BJ (cell line): ENCODE data around the gene RFPL2. TPM values are rescaled to one million over a fixed set of nuclear protein-coding genes. Genes with fewer than 3 reads are reported as not detected.

Source experiments
- CTCF ChIA-PET: fragments of 350-600 bp; formaldehyde crosslinking; extraction: SDS; loops from one replicate; lab custom pipeline; 2021; ENCODE audit warnings: antibody characterized with exemption, inconsistent platforms; lab: Yijun Ruan, JAX
- POLR2A ChIA-PET: fragments of 300-600 bp; sonication (Branson Sonifier 250); formaldehyde crosslinking; extraction: SDS; loops from one replicate; lab custom pipeline; 2021; ENCODE audit warnings: antibody characterized with exemption; lab: Charles Lee
- DNase-seq: peaks from one replicate; pipeline ENCODE4 v3.0.0-alpha.2; 2011; ENCODE audit warnings: low read depth
- H3K27me3 ChIP-seq: 2 replicates; pipeline ENCODE4 v1.6.0; 2011; ENCODE audit warnings: low read length; ENCODE audit not compliant: control insufficient read depth, insufficient read depth
- H3K36me3 ChIP-seq: 2 replicates; pipeline ENCODE4 v1.5.1; 2011; ENCODE audit warnings: low read length; ENCODE audit not compliant: control insufficient read depth, insufficient read depth
- H3K4me3 ChIP-seq: 2 replicates; pipeline ENCODE4 v1.5.1; 2011; ENCODE audit warnings: low read depth, mild to moderate bottlenecking, control low read depth, low read length
- polyA minus RNA-seq: library from RNA; depleted of rRNA, polyadenylated mRNA; stranded (reverse); fragments of >200 nt; gene quantifications from 2 replicates; pipeline ENCODE4 v1.2.3, GENCODE V29; 2011; rRNA and poly(A)+ RNA removed
- polyA plus RNA-seq: library from polyadenylated mRNA; depleted of rRNA; stranded (reverse); fragments of >200 nt; gene quantifications from 2 replicates; pipeline ENCODE4 v1.2.3, GENCODE V29; 2011; rRNA removed
- TF ChIP-seq, protein P1 (sequence below): IDR thresholded peaks from 2 replicates; pipeline ENCODE4 v1.5.1; 2011; ENCODE audit warnings: low read depth, mild to moderate bottlenecking, control low read depth, inconsistent platforms, low read length, moderate library complexity; ENCODE audit not compliant: insufficient read depth

RFPL2 gene
- polyA plus RNA-seq, result not detected in 2 replicates
- not detected in 2 replicates for polyA minus RNA-seq

DNA sequence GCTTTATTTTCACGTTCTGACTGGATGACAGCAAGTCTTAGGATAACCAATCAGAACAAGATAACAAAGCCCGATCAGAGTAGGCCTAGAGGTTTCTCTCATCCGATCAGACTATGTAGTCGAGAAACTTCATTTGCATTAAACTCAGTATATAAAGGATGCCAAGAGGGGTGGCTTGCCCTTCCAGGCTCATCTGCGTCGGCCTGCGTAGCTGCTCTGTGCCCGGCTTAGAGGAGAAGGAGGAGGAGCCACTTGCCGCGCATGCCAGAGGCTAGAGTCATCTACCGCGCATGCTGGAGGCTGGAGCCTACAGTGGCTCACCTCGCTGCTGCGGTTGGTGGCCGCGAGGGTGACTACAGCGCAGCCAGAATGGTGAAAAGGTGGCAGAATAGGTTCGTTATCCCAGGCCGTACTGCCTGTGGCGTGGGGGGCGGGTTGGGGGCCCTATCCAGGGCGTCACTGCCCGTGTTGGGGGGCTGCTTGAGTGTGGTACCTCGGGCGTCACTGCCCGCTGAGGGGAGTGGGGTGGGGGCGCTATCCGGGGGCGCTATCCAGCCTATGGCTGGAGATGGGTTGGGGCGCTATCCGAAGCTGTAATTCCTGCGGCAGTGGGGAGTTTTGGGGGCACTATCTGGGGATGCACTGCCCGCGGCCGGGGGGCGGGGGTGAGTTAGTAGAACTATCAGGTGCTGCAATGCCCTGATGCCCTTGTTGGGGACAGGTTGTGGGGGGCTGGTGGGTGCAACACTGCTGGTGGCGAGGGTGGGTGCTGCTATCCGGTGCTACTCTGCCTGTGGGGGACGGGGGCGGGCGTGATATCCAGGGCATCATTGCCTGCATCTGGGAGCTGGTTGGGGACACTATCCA lies at the start of gene RFPL2:
TSS of gene RFPL2 (minus strand) at position 218 of the 867 bp plus-strand sequence. CDS start 2,622 bp downstream, outside the sequence.
- no peak within 1 kb of the TSS for H3K4me3 ChIP-seq
- no peaks in the 10 kb centered on the region for H3K36me3 ChIP-seq
- no peak for DNase-seq
- ChIA-PET CTCF (interaction anchor here (0.5 kb wide), 1 partner anchor 156 kb away, joined by 3 read pairs; no protein-coding TSS in a partner anchor), POLR2A (no interaction called here)
- H3K27me3 ChIP-seq, result peaks cover 9% of the 10 kb centered on the region
- TF ChIP-seq, protein P1, sequence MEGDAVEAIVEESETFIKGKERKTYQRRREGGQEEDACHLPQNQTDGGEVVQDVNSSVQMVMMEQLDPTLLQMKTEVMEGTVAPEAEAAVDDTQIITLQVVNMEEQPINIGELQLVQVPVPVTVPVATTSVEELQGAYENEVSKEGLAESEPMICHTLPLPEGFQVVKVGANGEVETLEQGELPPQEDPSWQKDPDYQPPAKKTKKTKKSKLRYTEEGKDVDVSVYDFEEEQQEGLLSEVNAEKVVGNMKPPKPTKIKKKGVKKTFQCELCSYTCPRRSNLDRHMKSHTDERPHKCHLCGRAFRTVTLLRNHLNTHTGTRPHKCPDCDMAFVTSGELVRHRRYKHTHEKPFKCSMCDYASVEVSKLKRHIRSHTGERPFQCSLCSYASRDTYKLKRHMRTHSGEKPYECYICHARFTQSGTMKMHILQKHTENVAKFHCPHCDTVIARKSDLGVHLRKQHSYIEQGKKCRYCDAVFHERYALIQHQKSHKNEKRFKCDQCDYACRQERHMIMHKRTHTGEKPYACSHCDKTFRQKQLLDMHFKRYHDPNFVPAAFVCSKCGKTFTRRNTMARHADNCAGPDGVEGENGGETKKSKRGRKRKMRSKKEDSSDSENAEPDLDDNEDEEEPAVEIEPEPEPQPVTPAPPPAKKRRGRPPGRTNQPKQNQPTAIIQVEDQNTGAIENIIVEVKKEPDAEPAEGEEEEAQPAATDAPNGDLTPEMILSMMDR, result no peak

DNA sequence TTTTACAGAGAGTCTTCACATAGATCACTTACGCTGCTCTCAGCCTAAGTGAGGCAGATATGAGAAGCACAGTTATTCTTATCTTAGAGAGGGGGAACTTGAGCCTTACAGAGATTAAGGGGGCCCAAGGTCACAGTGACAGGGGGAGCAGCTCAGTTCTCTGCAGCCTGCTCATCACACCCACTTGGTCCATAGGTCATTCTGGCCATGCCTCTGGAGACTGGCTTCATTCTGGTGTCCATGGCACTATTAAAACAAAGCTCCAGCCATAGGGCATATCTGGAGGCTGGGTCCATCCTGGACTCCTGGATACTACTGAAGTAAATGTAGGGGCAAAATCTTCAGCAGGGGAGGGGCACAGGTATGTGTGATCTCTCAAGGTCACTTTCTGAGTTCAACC lies 44.4 kb upstream of the RFPL2 start:
- POLR2A ChIA-PET, result no interaction called here
- Histone ChIP-seq H3K36me3 (no peaks in the 10 kb centered on the region), H3K27me3 (no peaks in the 10 kb centered on the region; the same call in 1 of the 2 replicates), H3K4me3 (no peak overlapping the region)
- TF ChIP-seq, protein P1, result no peak
- CTCF ChIA-PET, result no interaction called here
- no peak for DNase-seq

DNA sequence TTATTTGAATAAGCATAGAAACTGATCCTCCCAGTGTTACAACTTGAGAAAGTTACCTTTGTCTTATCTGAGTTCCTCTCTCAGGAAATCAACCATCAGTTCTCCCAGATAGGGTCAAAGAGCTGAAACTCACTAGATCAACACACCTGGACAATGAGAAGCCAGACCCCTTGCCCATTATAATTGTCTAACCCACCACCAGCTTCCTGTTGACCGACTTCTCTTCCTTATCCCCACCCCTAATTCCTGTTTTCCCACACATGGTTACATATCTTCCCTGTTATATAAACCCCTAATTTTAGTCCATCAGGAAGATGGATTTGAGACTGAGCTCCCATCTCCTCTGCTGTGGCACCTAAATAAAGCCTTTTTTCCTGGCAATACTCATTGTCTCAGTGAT lies 43.4 kb upstream of the RFPL2 start:
- H3K36me3 ChIP-seq, result no peaks in the 10 kb centered on the region
- TF ChIP-seq, protein P1, result no peak
- H3K27me3 ChIP-seq, result no peaks in the 10 kb centered on the region; the same call in 1 of the 2 replicates
- CTCF ChIA-PET, result no interaction called here
- no peak overlapping the region for H3K4me3 ChIP-seq
- POLR2A ChIA-PET, result no interaction called here
- no peak for DNase-seq

DNA sequence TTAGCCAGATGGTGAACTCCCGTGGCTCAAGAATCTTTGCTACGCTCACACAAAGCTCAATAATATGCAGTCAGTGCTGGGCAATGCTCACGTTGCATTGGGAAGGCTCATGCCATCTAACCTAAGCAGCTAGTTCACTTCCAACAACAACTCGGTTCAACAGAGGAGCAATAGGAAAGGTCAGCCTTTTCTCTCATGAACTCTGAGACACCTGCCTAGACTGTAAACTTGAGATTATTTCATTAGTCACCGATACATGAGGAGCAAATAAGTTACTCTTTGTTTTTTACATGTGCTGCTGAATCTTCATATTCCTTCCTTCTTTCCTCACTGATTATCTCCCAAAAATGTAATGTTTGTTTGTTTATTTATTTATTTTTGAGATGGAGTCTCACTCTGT lies 41.3 kb upstream of the RFPL2 start:
- ChIA-PET POLR2A (no interaction called here), CTCF (interaction anchor here (2.0 kb wide), 1 partner anchor 20 kb away, joined by 6 read pairs; no protein-coding TSS in a partner anchor)
- H3K4me3 ChIP-seq, result no peak overlapping the region
- TF ChIP-seq, protein P1, result no peak
- H3K27me3 ChIP-seq, result no peaks in the 10 kb centered on the region; the same call in 1 of the 2 replicates
- DNase-seq, result no peak
- no peaks in the 10 kb centered on the region for H3K36me3 ChIP-seq

DNA sequence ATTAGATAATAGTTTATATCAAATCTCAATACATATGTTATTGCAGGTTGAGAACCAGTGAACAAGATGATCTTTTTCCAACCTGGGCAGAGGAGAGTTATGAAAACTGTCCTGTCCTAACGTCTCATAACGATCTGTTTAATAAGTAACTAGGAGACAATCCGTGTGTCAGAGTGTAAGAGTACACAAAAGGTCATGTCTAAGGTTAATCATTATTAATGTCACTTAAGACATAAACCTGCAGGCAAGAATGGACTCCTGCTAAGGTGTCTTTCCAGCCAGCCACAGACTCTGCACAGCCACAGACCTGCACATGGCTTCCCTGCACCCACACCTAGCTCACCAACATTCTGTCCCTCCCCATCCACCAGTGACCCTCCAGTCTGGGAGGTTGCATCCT lies 40.2 kb upstream of the RFPL2 start:
- ChIA-PET POLR2A (no interaction called here), CTCF (interaction anchor here (0.6 to 2.0 kb wide), 3 partner anchors 21 to 274 kb away, joined by 3 to 6 read pairs (median 4); no protein-coding TSS in a partner anchor)
- Histone ChIP-seq H3K36me3 (no peaks in the 10 kb centered on the region), H3K4me3 (no peak overlapping the region), H3K27me3 (no peaks in the 10 kb centered on the region; the same call in 1 of the 2 replicates)
- TF ChIP-seq, protein P1, result no peak
- no peak for DNase-seq
